ENCODE results near the gene CCL17. TPM values are rescaled to one million over a fixed set of nuclear protein-coding genes. Genes with fewer than 3 reads are reported as not detected.

Gene CCL17
- total RNA-seq, 5 donors from 2014 or later (not counting 1 experiment from before 2014, with no cell fraction given) = 0.93 to 1.2 (median 1.2) TPM; not detected in 2

DNA sequence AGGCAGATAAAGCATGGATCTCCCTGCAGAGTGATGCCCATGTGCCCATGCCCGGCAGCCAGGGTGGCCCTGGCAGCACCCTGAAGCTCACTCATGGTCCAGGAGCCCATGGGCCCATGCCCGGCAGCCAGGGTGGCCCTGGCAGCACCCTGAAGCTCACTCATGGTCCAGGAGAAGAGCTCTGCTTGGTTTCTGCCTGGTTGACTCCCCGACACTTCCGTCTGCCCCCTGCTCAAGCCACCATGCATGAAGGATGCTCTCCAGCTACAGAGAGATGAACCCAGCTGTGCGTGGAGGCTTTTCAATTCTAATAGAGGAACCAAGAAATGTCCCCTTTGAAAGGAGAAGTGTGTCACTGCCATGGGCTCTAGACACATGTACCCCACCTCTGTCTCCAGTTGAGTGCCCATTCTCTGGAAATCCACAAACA is 8.7 kb downstream of the CCL17 start:
- Mint-ChIP-seq H3K4me3 (no peak overlapping the region), H3K36me3 (no peaks in the 10 kb centered on the region), H3K27me3 (peaks cover 4 to 7% of the 10 kb centered on the region in 2 donors), H3K4me1 (peaks cover 11 to 17% (median 13%) of the 10 kb centered on the region in 3 donors), H3K9me3 (no peaks in the 10 kb centered on the region), H3K27ac (no peak overlapping the region)
- DNase-seq (peak in 1 of 35 experiments; percentile 13), ATAC-seq (replicated peaks in 1 of 4) (no peak)
- Histone ChIP-seq H3K9me3 (no peaks in the 10 kb centered on the region), H3K36me3 (ENCODE audit: control insufficient read depth in 2 of 2, extremely low read depth in 1 of 2, insufficient read depth in 1 of 2, low read length in 1 of 2) (no peaks in the 10 kb centered on the region), H3K4me3 (ENCODE audit: control insufficient read depth in 1 of 2, extremely low read depth in 1 of 2, low read length in 1 of 2) (no peak overlapping the region), H3K27ac (ENCODE audit: low read length) (no peak overlapping the region), H3K4me1 (ENCODE audit: control insufficient read depth in 1 of 2, extremely low read depth in 1 of 2, insufficient read depth in 2 of 2, low read length in 2 of 2) (peaks cover 0 to 16% of the 10 kb centered on the region in 2 experiments), H3K27me3 (replicated peaks in 1 of 2; ENCODE audit: control insufficient read depth in 2 of 2, extremely low read depth in 1 of 2, insufficient read depth in 2 of 2, low read length in 1 of 2) (peaks cover 0 to 19% of the 10 kb centered on the region in 2 experiments)
- POLR2A ChIA-PET = interaction anchor here in 1 of 2 donors (0.6 kb wide), 1 partner anchor 69 kb away, joined by 3 read pairs; no protein-coding TSS in a partner anchor
- WGBS (ENCODE audit: insufficient coverage) = 77% methylated on average over 5 of the region's 5 CpGs
- CTCF ChIA-PET = interaction anchor here in 1 of 2 donors (0.6 to 1.1 kb wide), 2 partner anchors 112 to 554 kb away, joined by 3 read pairs; no protein-coding TSS in a partner anchor

- peaks cover 14 to 19% (median 15%) of the 10 kb centered on the region in 3 donors for H3K4me1 Mint-ChIP-seq
- no peaks in the 10 kb centered on the region for H3K9me3 Mint-ChIP-seq
- H3K4me3 ChIP-seq (ENCODE audit: control insufficient read depth in 1 of 2, extremely low read depth in 1 of 2, low read length in 1 of 2) = no peak overlapping the region
- POLR2A ChIA-PET = interaction anchor here in 1 of 2 donors (0.6 kb wide), 1 partner anchor 70 kb away, joined by 3 read pairs; no protein-coding TSS in a partner anchor
- H3K27ac ChIP-seq (ENCODE audit: low read length) = no peak overlapping the region
- H3K36me3 Mint-ChIP-seq = no peaks in the 10 kb centered on the region
- H3K36me3 ChIP-seq (ENCODE audit: control insufficient read depth in 2 of 2, extremely low read depth in 1 of 2, insufficient read depth in 1 of 2, low read length in 1 of 2) = no peaks in the 10 kb centered on the region
- DNase-seq = no peak
- WGBS (ENCODE audit: insufficient coverage) = 25% methylated on average over 1 of the region's 7 CpGs
- H3K27ac Mint-ChIP-seq = no peak overlapping the region
- H3K9me3 ChIP-seq = no peaks in the 10 kb centered on the region
- H3K27me3 ChIP-seq (replicated peaks in 1 of 2; ENCODE audit: control insufficient read depth in 2 of 2, extremely low read depth in 1 of 2, insufficient read depth in 2 of 2, low read length in 1 of 2) = peaks cover 0 to 19% of the 10 kb centered on the region in 2 experiments
- H3K4me3 Mint-ChIP-seq = no peak overlapping the region
- peaks cover 0 to 20% of the 10 kb centered on the region in 2 experiments for H3K4me1 ChIP-seq (ENCODE audit: control insufficient read depth in 1 of 2, extremely low read depth in 1 of 2, insufficient read depth in 2 of 2, low read length in 2 of 2)
- H3K27me3 Mint-ChIP-seq = peaks cover 4 to 7% of the 10 kb centered on the region in 2 donors
- CTCF ChIA-PET = interaction anchor here (0.6 to 0.7 kb wide), 4 partner anchors 11 to 123 kb away, joined by 4 to 7 read pairs (median 5); no protein-coding TSS in a partner anchor
- ATAC-seq (replicated peaks in 1 of 4) = no peak
These were observed 9.2 kb downstream of the CCL17 start for GRCh38 chr16:57413733-57414132.

- no peak for ATAC-seq (replicated peaks in 1 of 4)
- peak overlapping the region in 1 of 3 donors; percentile 6 for H3K4me3 Mint-ChIP-seq
- H3K27ac ChIP-seq (ENCODE audit: low read length) = peak overlapping the region; percentile 23
- no peaks in the 10 kb centered on the region for H3K9me3 Mint-ChIP-seq
- POLR2A ChIA-PET = no interaction called here
- no peak for DNase-seq
- H3K4me1 Mint-ChIP-seq = peaks cover 20 to 26% (median 22%) of the 10 kb centered on the region in 3 donors
- no peaks in the 10 kb centered on the region for H3K27me3 Mint-ChIP-seq
- H3K27ac Mint-ChIP-seq = no peak overlapping the region
- 88% methylated on average over 15 of the region's 16 CpGs for WGBS (ENCODE audit: insufficient coverage)
- no peaks in the 10 kb centered on the region for H3K36me3 ChIP-seq (ENCODE audit: control insufficient read depth in 2 of 2, extremely low read depth in 1 of 2, insufficient read depth in 1 of 2, low read length in 1 of 2)
- CTCF ChIA-PET = interaction anchor here (0.6 to 3.7 kb wide), 8 partner anchors 16 to 229 kb away, joined by 3 to 37 read pairs (median 4); no protein-coding TSS in a partner anchor
- peaks cover 0 to 14% of the 10 kb centered on the region in 2 experiments for H3K27me3 ChIP-seq (replicated peaks in 1 of 2; ENCODE audit: control insufficient read depth in 2 of 2, extremely low read depth in 1 of 2, insufficient read depth in 2 of 2, low read length in 1 of 2)
- H3K4me1 ChIP-seq (ENCODE audit: control insufficient read depth in 1 of 2, extremely low read depth in 1 of 2, insufficient read depth in 2 of 2, low read length in 2 of 2) = peaks cover 0 to 27% of the 10 kb centered on the region in 2 experiments
- H3K4me3 ChIP-seq (ENCODE audit: control insufficient read depth in 1 of 2, extremely low read depth in 1 of 2, low read length in 1 of 2) = no peak overlapping the region
- no peaks in the 10 kb centered on the region for H3K9me3 ChIP-seq
- no peaks in the 10 kb centered on the region for H3K36me3 Mint-ChIP-seq
These were observed 11.5 kb downstream of the CCL17 start for GRCh38 chr16:57416084-57416483.

DNA sequence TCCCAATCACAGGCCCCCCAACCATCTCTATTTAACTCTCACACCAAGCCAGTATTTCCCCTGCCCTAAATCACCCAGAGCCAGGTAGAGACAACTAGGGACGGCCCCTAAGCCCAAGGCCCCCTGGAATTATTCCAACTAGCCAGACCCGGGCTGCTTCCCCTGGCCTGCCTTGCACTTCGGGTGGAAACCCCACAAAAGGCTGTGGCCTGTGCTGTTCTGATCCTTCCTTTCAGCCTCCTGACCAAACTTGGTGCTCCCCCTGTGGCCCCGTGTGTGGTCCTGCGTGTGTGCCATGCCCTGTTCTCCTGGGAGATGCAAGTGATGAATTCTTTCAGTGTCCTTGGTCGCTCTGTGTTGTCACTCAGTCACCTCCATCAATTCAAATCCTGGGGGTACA is 14.9 kb downstream of the CCL17 start:
- ChIA-PET CTCF (interaction anchor here (0.5 to 3.7 kb wide), 8 partner anchors 13 to 118 kb away, joined by 3 to 37 read pairs (median 6); no protein-coding TSS in a partner anchor), POLR2A (no interaction called here)
- Mint-ChIP-seq H3K36me3 (no peaks in the 10 kb centered on the region), H3K27ac (peak overlapping the region in 1 of 2 donors; percentile 89), H3K27me3 (no peaks in the 10 kb centered on the region), H3K4me3 (peak overlapping the region in 1 of 3 donors; percentile 37), H3K4me1 (peaks cover 22 to 23% (median 22%) of the 10 kb centered on the region in 3 donors), H3K9me3 (no peaks in the 10 kb centered on the region)
- Histone ChIP-seq H3K4me1 (ENCODE audit: control insufficient read depth in 1 of 2, extremely low read depth in 1 of 2, insufficient read depth in 2 of 2, low read length in 2 of 2) (peaks cover 0 to 27% of the 10 kb centered on the region in 2 experiments), H3K4me3 (ENCODE audit: control insufficient read depth in 1 of 2, extremely low read depth in 1 of 2, low read length in 1 of 2) (no peak overlapping the region), H3K9me3 (no peaks in the 10 kb centered on the region), H3K27me3 (replicated peaks in 1 of 2; ENCODE audit: control insufficient read depth in 2 of 2, extremely low read depth in 1 of 2, insufficient read depth in 2 of 2, low read length in 1 of 2) (peaks cover 0 to 12% of the 10 kb centered on the region in 2 experiments), H3K36me3 (ENCODE audit: control insufficient read depth in 2 of 2, extremely low read depth in 1 of 2, insufficient read depth in 1 of 2, low read length in 1 of 2) (no peaks in the 10 kb centered on the region), H3K27ac (ENCODE audit: low read length) (no peak overlapping the region)
- WGBS (ENCODE audit: insufficient coverage) = 88% methylated on average over 3 of the region's 6 CpGs
- ATAC-seq (replicated peaks in 1 of 4) (no peak), DNase-seq (no peak)

DNA sequence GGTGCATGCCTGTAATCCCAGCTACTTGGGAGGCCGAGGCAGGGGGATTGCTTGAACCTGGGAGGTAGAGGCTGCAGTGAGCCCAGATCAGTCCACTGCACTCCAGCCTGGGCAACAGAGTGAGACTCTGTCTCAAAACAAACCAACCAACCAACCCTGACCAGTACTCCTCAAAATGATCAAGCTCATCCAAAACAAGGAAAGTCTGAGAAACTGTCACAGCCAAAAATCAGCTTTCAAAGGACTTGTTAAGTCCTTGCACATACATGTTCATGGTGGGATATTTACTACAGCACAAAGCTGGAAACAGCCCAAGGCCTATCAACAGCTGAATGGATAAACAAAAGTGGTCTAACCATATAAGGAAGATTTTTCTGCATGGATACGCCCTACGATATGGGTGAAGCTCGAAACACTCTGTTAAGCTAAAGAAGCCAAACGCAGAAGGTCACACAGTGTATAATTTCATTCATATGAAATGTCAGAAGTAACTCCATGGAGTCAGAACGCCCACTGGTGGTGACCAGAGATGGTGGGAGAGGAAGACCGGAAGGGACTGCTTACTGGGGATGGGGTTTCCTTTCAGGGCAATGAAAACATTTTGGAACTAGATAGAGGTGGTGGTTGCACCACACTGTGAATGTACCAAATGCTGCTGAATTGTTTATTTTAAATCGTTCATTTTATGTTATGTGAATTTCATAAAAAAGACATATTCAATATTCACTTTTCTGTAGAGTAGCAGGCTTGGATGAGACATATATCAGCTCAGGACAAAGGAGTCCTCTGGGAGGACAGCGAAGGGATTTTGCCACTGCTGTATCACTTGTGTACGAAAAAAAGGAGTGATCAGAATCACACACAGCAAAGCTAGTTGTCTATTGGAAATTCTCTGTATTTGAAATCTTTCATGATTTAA is 17.7 kb downstream of the CCL17 start:
- Mint-ChIP-seq H3K27me3 (no peaks in the 10 kb centered on the region), H3K4me3 (no peak overlapping the region), H3K4me1 (peaks cover 15 to 17% (median 16%) of the 10 kb centered on the region in 3 donors), H3K36me3 (peaks cover 4% of the 10 kb centered on the region), H3K27ac (no peak overlapping the region), H3K9me3 (no peaks in the 10 kb centered on the region)
- ChIA-PET POLR2A (interaction anchor here (0.5 to 0.6 kb wide), 3 partner anchors 52 to 187 kb away, joined by 4 to 11 read pairs (median 7); no protein-coding TSS in a partner anchor), CTCF (interaction anchor here (0.9 to 1.6 kb wide), 2 partner anchors 11 to 97 kb away, joined by 3 read pairs; no protein-coding TSS in a partner anchor)
- no peaks in the 10 kb centered on the region for H3K9me3 ChIP-seq
- 85% methylated on average over 5 of the region's 10 CpGs for WGBS (ENCODE audit: insufficient coverage)
- DNase-seq = no peak
- no peak overlapping the region for H3K4me3 ChIP-seq (ENCODE audit: control insufficient read depth in 1 of 2, extremely low read depth in 1 of 2, low read length in 1 of 2)
- no peak for ATAC-seq (replicated peaks in 1 of 4)
- H3K36me3 ChIP-seq (ENCODE audit: control insufficient read depth in 2 of 2, extremely low read depth in 1 of 2, insufficient read depth in 1 of 2, low read length in 1 of 2) = no peaks in the 10 kb centered on the region
- H3K4me1 ChIP-seq (ENCODE audit: control insufficient read depth in 1 of 2, extremely low read depth in 1 of 2, insufficient read depth in 2 of 2, low read length in 2 of 2) = peaks cover 0 to 16% of the 10 kb centered on the region in 2 experiments
- peaks cover 0 to 2% of the 10 kb centered on the region in 2 experiments for H3K27me3 ChIP-seq (replicated peaks in 1 of 2; ENCODE audit: control insufficient read depth in 2 of 2, extremely low read depth in 1 of 2, insufficient read depth in 2 of 2, low read length in 1 of 2)
- no peak overlapping the region for H3K27ac ChIP-seq (ENCODE audit: low read length)

- Histone ChIP-seq H3K27ac (ENCODE audit: low read length) (no peak overlapping the region), H3K9me3 (no peaks in the 10 kb centered on the region), H3K4me3 (ENCODE audit: control insufficient read depth in 1 of 2, extremely low read depth in 1 of 2, low read length in 1 of 2) (no peak overlapping the region), H3K4me1 (ENCODE audit: control insufficient read depth in 1 of 2, extremely low read depth in 1 of 2, insufficient read depth in 2 of 2, low read length in 2 of 2) (peaks cover 0 to 11% of the 10 kb centered on the region in 2 experiments), H3K36me3 (ENCODE audit: control insufficient read depth in 2 of 2, extremely low read depth in 1 of 2, insufficient read depth in 1 of 2, low read length in 1 of 2) (peaks cover 0 to 8% of the 10 kb centered on the region in 2 donors), H3K27me3 (replicated peaks in 1 of 2; ENCODE audit: control insufficient read depth in 2 of 2, extremely low read depth in 1 of 2, insufficient read depth in 2 of 2, low read length in 1 of 2) (peaks cover 0 to 2% of the 10 kb centered on the region in 2 experiments)
- DNase-seq (no peak), ATAC-seq (replicated peaks in 1 of 4) (no peak)
- WGBS (ENCODE audit: insufficient coverage) = 80% methylated on average over 1 of the region's 2 CpGs
- peaks cover 9 to 13% (median 11%) of the 10 kb centered on the region in 3 donors for H3K4me1 Mint-ChIP-seq
- H3K4me3 Mint-ChIP-seq = no peak overlapping the region
- CTCF ChIA-PET = interaction anchor here (0.9 to 1.6 kb wide), 2 partner anchors 11 to 97 kb away, joined by 3 read pairs; no protein-coding TSS in a partner anchor
- no peaks in the 10 kb centered on the region for H3K9me3 Mint-ChIP-seq
- POLR2A ChIA-PET = no interaction called here
- H3K27ac Mint-ChIP-seq = no peak overlapping the region
- H3K36me3 Mint-ChIP-seq = peaks cover 12% of the 10 kb centered on the region
- H3K27me3 Mint-ChIP-seq = no peaks in the 10 kb centered on the region
These were observed 18.6 kb downstream of the CCL17 start for GRCh38 chr16:57423152-57423551.

Data from T-cell (primary cell).